ENCODE measurements around the gene CSH2.
"Not testable (repeated sequence)": the region's sequence is repeated elsewhere in the genome, so short reads cannot be mapped to it uniquely, and the experiment has no call there.

Gene CSH2

GRCh38 chr17:63896524-63897354 is 23.3 kb upstream of the CSH2 start, which contains the start of gene CSH1:
CSH1 (minus strand) TSS chr17:63896574; CDS start chr17:63896511, 63 bp downstream.
- not testable (repeated sequence) for DNase-seq (ENCODE audit: low read depth)

- DNase-seq (ENCODE audit: low read depth): not testable (repeated sequence)
Observed at GRCh38 chr17:63894821-63895220, 21.3 kb upstream of the CSH2 start.

GRCh38 chr17:63894021-63894420 is 20.5 kb upstream of the CSH2 start:
- not testable (repeated sequence) for DNase-seq (ENCODE audit: low read depth)

GRCh38 chr17:63892316-63893037 is 19.0 kb upstream of the CSH2 start:
- not testable (repeated sequence) for DNase-seq (ENCODE audit: low read depth)

GRCh38 chr17:63889026-63889848 is 15.8 kb upstream of the CSH2 start:
- not testable (repeated sequence) for DNase-seq (ENCODE audit: low read depth)

- DNase-seq (ENCODE audit: low read depth): not testable (repeated sequence)
Observed at GRCh38 chr17:63885119-63885518, 11.6 kb upstream of the CSH2 start.

GRCh38 chr17:63882626-63883126 is 9.2 kb upstream of the CSH2 start:
- not testable (repeated sequence) for DNase-seq (ENCODE audit: low read depth)

- DNase-seq (ENCODE audit: low read depth): peak; percentile 29
Observed at GRCh38 chr17:63881935-63882601, 8.6 kb upstream of the CSH2 start, which contains the start of gene GH2. GH2 (minus strand) TSS chr17:63881944; CDS start chr17:63881801, 143 bp downstream.

GRCh38 chr17:63881337-63881736 is 7.9 kb upstream of the CSH2 start:
- not testable (repeated sequence) for DNase-seq (ENCODE audit: low read depth)

GRCh38 chr17:63880706-63881105 is 7.2 kb upstream of the CSH2 start:
- no peak for DNase-seq (ENCODE audit: low read depth)

- not testable (repeated sequence) for DNase-seq (ENCODE audit: low read depth)
Observed at GRCh38 chr17:63878413-63878812, 4.9 kb upstream of the CSH2 start.

- not testable (repeated sequence) for DNase-seq (ENCODE audit: low read depth)
Observed at GRCh38 chr17:63874693-63875092, 1.2 kb upstream of the CSH2 start.

- DNase-seq (ENCODE audit: low read depth): not testable (repeated sequence)
Observed at GRCh38 chr17:63874061-63874626, 667 bp upstream of the CSH2 start.

- not testable (repeated sequence) for DNase-seq (ENCODE audit: low read depth)
Observed at GRCh38 chr17:63871646-63872365, 1.7 kb downstream of the CSH2 start.

- DNase-seq (ENCODE audit: low read depth): not testable (repeated sequence)
Observed at GRCh38 chr17:63870292-63870665, 3.2 kb downstream of the CSH2 start.

- not testable (repeated sequence) for DNase-seq (ENCODE audit: low read depth)
Observed at GRCh38 chr17:63869491-63870291, 3.8 kb downstream of the CSH2 start.

- not testable (repeated sequence) for DNase-seq (ENCODE audit: low read depth)
Observed at GRCh38 chr17:63866625-63867024, 6.9 kb downstream of the CSH2 start.

GRCh38 chr17:63859257-63859656 is 14.2 kb downstream of the CSH2 start:
- DNase-seq (ENCODE audit: low read depth): no peak

GRCh38 chr17:63856425-63856824 is 17.1 kb downstream of the CSH2 start:
- not testable (repeated sequence) for DNase-seq (ENCODE audit: low read depth)

Data from activated T-helper 9 cell treated with anti-CD3 and anti-CD28 coated beads, Interleukin-2, amount 50 U/mL, for 16 hours (primary cell).